ENCODE results near the gene S100A13.

S100A13 gene

GRCh38 chr1:153571706-153572105 lies 55.6 kb downstream of the S100A13 start:
- no peak for DNase-seq (ENCODE audit: low read depth)

DNA sequence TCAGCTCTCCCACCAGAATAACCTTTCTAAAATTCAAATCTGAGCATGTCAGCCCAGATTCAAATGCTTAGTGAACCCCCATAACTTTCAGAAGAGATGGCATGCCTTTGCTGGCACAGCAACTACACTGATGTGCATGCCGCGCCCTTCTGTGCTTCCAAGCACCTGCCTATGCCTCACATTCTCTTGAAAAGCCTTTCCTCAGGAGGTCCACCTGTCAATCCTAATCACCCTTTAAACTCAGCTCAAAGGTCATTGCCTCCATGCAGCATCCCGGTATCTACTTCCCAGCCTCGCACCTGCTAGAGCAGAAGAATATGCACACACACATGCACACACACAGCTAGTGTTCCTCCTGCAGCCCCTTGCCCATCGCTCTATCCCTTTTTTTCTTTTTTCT lies 56.4 kb downstream of the S100A13 start:
- DNase-seq (ENCODE audit: low read depth), result no peak

DNA sequence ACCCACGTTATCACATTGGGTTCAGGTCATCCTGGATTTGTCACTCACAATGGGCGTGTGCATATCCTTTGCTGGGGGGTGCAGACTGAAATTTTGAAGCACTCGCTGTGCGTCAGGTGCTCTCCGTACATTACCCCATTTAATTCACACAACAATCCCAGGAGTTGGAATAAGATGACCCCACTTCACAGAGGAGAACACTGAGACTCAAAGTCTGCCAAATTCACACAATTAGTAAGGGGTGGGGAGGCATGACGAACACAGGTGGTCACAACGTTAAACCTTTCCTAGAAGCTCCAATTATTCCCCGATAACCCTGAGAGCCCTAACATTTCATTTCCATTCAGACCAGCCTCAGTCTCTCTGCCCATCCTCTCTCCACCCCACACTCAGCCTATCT lies 57.8 kb downstream of the S100A13 start:
- no peak for DNase-seq (ENCODE audit: low read depth)

All from GM04504 (cell line).